DOHH2 (cell line): ENCODE results near the gene CLCN3.

Experiments
- CTCF ChIP-seq: fragments of 200-600 bp; sonication (generic); IDR thresholded peaks from one replicate; pipeline ENCODE4 v1.5.1; 2014; ENCODE audit warnings: antibody characterized with exemption, mild to moderate bottlenecking, low read depth, low read length; ENCODE audit not compliant: poor library complexity, severe bottlenecking
- EZH2phosphoT487 ChIP-seq: fragments of 200-600 bp; sonication (generic); IDR thresholded peaks from 2 replicates; pipeline ENCODE4 v1.6.1; 2017; ENCODE audit warnings: borderline replicate concordance, mild to moderate bottlenecking, antibody characterized with exemption, low read length, moderate library complexity, mixed read lengths

- TF ChIP-seq CTCF (no peak), EZH2phosphoT487 (no peak)
Observed at GRCh38 chr4:169644802-169645201, 24.4 kb downstream of the CLCN3 start.
